GM18870 (cell line): ENCODE measurements around the gene GRK5.
A peak's percentile ranks its signal among the peaks of the same experiment; 100 is the strongest.

Source experiments
- ATAC-seq: cut with Tn5 transposase; IDR thresholded peaks from one replicate; pipeline ENCODE4 v1.9.1; 2021; ENCODE audit warnings: moderate library complexity; ENCODE audit not compliant: unreplicated experiment

The GRK5 gene

GRCh38 chr10:119197921-119198320 is 9.4 kb upstream of the GRK5 start:
- ATAC-seq, result no peak

- ATAC-seq, result no peak
These were observed 8.9 kb upstream of the GRK5 start for GRCh38 chr10:119198438-119198837.

DNA sequence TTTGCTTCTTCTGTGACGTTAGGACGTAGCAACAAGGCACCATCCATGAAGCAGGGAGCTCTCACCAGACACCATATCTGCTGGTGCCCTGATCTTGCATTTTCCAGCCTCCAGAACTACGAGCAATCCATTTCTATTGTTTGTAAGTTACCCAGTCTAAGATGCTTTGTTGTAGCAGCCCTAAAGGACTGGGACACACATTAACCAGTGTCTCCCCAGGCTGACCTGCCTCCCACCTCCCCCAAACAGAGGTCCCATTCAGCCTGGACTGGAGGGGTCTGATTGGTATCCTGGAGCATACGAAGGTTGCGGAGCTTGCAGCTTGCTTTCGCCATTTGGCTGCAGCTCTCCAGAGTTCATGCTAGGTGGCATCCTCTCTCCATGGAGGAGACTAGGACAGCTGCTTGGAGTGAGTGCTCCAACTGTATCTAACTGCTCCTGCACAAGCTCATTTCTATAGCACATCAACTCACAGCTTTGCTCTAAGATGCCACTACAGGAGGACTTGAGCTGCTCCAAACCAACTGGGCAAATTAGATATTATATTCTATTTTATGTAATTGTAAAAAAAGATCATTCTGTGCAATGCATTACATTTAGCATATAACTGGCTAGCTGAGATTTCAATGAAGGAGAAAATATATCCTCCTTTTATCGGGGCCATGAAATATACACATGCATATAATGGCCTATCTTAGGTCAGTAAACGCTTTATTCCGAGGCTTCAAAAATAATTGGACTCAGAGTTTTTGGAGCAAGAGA is 8.0 kb upstream of the GRK5 start:
- no peak for ATAC-seq

DNA sequence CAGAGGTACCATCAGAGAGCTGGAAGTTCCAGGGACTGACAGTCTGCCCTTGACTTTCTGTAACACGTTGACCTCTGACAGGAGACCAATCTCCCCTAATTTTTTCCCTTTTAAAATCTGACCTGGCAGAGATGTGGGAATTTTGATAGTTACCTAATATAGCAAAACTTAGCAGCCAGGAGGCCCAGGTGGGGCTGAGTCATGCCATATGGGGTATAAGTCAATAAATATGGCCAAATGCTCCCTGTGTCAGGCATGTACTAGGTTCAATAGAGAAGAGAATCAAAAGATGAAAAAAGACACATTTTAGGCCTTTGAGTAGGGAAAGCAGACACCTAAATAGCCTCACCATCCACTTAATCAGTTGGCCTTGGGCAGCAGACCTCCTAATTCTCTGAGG is 6.1 kb upstream of the GRK5 start:
- no peak for ATAC-seq

GRCh38 chr10:119203006-119203405 is 4.4 kb upstream of the GRK5 start:
- ATAC-seq, result no peak

- no peak for ATAC-seq
These were observed 1.3 kb upstream of the GRK5 start for GRCh38 chr10:119205894-119206602.

- ATAC-seq, result peak; percentile 30
These were observed 587 bp upstream of the GRK5 start for GRCh38 chr10:119206603-119207365.

- peak; percentile 7 for ATAC-seq
These were observed 562 bp downstream of the GRK5 start for GRCh38 chr10:119207713-119208552.

DNA sequence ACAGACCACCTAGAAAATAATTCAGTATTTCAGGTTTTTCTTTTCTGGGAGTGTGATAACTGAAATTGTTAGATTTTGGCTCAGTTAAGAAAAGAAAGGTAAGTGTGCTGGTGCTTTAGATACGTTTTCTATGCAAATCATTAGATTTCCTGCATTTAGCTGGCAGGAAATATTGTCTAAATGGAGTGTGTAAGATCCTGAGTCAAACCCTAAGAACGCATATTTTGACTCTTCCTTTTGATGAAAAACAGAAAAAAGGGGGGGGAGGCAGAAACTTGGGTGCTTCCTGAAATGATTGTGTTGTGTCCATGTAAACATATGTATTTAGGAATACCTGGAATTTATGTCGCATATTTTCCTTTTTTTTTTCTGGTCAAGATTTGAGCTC is 1.2 kb downstream of the GRK5 start:
- ATAC-seq, result no peak

GRCh38 chr10:119209035-119209735 is 1.8 kb downstream of the GRK5 start:
- ATAC-seq, result no peak

GRCh38 chr10:119209736-119210355 is 2.5 kb downstream of the GRK5 start:
- ATAC-seq, result no peak

DNA sequence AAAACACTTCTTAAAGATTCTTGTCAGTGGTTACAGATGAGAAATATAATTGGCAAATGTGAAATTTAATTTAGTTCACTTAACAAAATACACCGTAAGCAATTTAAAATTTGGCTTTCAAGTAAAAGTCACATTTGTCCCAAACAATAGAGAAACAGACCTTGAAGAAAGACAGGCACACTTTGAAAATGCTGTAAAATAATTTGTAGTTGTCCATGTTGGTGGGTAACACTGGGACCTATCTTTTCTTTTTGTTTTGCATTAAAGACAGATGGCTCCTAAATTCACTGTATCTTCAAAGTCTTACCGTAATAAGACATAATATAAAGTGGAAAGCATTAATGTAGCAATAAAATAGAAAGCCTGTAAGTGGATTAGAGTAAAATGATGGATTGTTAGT is 3.3 kb downstream of the GRK5 start:
- ATAC-seq, result no peak

GRCh38 chr10:119211176-119211575 is 3.8 kb downstream of the GRK5 start:
- no peak for ATAC-seq

GRCh38 chr10:119211625-119212441 is 4.5 kb downstream of the GRK5 start:
- no peak for ATAC-seq

- no peak for ATAC-seq
These were observed 8.0 kb downstream of the GRK5 start for GRCh38 chr10:119215371-119215770.

DNA sequence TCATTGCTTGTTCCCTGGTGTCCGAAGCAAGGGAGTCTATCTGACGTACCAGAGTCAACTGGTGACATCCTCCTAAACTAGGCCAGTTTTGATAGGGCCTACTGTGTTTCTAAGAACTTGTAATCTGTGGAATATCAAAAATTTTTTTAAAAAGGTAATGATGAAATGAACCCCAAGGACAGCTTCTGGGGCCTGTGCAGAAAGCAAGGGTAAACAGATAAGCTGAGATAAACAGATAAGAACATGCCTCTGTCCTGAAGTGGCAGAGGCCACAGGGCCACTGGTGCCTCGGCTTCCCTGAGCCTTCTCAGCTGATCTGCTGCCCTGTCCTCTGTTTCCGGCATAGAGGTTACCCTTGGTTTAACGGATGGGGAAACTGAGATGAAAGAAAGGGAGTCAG is 8.8 kb downstream of the GRK5 start:
- ATAC-seq, result no peak

- no peak for ATAC-seq
These were observed 10.0 kb downstream of the GRK5 start for GRCh38 chr10:119217401-119217800.

GRCh38 chr10:119217991-119218490 is 10.7 kb downstream of the GRK5 start:
- ATAC-seq, result no peak

- no peak for ATAC-seq
These were observed 12.5 kb downstream of the GRK5 start for GRCh38 chr10:119219871-119220270.
